Ammon's horn (tissue), 1 donor: ENCODE data around the gene NCOR1.
"Not testable (repeated sequence)": the region's sequence is repeated elsewhere in the genome, so short reads cannot be mapped to it uniquely, and the experiment has no call there.

ENCODE experiments used
- DNase-seq: peaks from one replicate; pipeline ENCODE4 v3.0.0-alpha.2; 2016; ENCODE audit warnings: low spot score

NCOR1 gene

DNA sequence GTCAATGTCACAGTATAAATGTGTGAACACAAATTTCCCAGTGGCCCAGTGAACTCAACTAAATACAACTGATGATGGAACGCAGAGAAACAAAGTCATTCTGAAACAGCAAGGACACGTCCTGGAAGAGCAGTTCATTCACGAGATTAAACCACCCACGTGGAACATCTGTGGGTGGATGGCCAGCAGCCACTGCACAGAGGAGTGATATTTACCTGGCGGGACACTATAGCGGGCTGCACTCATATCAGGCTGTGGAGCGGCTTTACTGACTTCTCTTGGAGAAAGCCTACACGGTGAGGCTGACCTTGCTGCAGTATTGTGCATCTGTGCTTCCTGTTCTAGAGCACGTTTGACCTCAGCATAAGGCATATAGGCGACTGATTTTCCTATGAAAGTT, 128.4 kb downstream of the NCOR1 start:
- no peak for DNase-seq

DNA sequence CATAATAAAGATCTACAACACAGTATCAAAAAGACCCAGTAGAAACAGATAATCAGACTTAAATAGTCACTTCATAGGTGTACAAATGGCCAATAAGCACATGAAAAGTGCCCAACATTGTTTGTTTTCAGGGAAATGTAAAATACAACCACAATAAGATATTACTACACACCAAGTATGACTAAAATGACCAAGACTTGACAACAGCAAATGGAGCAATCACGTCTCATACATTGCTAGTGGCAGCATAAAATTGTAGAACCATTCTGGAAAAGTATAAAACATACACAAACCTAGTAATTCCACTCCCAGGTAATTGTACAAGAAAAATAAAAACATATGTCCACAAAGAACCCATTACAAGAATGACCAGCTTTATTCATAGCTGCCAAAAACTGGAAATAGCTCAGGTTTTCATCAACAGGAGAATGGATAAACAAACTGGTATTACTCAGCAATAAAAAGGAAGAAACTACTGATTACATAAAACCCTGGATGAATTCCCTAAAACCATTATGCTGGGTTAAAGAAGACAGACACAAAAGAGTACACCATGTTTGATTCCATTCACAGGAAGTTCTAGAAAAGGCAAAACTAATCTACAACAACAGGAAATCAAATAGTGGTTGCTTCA, 130.2 kb downstream of the NCOR1 start:
- no peak for DNase-seq

DNA sequence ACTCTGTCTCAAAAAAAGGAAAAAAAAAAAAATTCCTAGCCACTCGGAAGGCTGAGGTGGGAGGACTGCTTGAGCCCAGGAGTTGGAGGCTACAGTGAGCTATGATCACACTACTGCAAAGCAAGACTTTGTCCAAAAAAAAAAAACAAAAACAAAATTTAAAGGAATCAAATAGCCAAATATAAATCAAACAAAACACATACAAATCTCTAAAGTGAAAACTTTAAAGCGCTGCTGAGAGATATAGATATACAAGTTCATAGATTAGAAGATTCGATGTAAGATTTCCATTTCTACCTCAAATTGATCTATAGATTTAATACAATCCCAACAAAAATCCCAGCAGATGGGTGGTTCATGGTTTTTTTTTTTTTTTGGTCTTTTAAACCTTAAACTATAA, 132.1 kb downstream of the NCOR1 start:
- no peak for DNase-seq

DNA sequence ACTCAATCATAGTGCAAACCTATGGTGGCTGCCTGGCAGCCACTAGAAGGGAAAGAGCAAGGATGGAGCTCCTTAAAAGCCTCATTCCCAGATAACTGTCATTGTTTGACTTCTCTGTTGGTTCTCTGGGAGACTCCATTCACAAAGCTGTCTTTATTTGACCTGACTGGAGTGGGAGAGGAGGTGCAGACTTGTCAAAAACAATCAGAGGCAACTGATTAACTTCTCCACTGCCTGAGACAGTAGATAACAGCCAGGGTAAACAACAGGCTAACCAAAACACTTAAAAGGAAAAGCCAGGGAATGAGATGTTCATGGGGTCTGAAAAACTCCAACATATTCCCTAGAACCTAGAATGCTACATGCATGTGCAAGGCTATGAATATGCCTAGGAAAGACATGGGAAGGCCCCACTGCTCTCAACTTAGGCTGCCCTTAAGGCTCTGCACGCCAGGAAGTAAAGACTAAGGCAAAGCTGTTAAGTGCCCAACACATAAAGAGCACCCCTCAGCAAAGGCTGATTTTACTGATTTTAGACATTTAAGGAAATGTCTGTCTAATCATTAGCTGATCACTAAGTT, 133.7 kb downstream of the NCOR1 start:
- no peak for DNase-seq

DNA sequence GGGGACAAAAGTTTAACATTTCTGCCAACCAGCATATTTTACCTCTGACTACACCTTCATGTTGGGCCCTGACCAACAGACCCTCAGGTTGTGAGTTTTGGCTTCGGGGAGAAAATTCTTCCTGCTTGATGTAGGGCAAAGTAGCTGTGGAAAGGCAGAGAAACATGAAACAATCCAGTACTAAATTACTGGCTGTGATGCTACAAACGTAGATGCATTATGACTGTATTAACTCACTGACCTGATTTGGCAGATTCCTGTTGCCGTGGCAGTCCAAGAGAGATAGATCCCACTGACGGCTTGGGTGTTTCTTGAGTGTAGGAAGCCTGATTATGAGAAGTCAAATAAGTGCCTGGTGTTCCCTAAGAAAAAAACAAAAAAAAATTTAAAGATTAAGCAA, 135.0 kb downstream of the NCOR1 start:
- DNase-seq = no peak

DNA sequence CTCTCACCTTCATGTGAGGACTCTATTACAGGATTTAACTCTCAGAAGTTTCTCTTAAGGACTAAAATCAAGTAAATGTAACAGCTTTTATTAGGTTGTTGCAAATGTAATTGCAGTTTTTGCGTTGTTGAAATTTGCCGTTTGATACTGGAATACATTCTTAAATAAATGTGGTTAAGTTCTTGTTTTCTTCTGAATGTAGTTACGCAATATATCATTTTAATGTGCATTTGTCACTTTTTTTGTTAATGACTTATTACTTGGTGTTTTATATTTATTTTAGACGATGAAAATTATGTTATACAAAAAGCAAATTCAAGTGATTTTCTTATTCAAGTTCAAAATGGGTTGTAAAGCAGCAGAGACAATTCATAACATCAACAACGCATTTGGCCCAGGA, 139.4 kb downstream of the NCOR1 start:
- no peak for DNase-seq

DNA sequence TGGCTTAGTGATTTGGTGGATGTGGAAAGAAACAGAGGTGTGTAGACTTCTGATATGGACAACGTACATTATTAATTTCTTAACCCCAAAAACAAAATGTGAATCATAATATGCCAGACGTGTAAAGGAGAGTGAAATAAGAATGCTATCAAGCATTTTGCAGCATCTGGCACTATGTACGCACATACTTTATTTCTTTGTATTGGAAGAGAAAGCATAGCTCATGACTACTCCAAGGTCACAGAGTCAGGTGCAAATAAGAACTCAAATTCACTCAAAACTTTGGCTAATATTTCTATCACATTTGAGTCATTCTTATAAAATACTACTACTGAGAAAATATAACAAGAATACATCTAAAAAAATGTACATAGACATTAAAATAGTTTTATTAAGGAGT, 140.9 kb downstream of the NCOR1 start:
- no peak for DNase-seq

DNA sequence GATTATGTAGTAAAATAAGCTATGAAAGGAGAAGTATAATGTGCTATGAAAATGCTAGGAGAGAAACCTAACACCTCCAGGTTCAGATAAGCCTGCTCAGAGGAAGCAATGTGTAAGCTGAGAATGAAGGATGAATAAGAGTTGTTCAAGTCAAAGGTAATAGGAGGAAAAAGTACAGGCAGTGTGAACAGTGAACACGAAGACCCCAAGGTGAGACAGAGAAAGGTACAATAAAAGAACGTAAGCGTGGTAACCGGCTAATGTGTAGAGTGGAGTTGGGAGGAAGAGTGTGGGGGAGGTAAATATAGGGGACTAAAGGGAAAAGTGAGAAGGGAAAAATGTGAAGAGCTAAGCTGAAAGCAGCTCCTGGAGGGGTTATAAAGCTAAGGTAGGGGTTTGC, 141.5 kb downstream of the NCOR1 start:
- DNase-seq = no peak

DNA sequence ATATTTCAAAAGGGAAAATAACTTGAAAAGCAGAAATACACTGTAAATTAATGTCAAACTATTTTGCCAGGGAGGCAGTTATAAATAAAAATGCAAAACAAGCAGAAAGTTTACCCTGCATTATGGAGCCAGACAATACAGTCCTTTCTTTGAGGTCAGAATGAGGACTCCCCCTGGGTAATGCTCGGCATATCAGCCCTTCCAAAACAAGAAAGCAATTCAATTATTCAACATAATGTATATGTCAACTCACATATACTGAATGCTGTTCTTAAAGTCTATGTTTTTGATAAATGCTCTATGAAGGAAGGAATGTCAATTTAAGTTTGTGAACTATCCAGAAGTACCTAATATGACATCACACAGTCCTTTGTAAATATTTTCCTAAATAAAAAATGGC, 143.3 kb downstream of the NCOR1 start:
- no peak for DNase-seq

DNA sequence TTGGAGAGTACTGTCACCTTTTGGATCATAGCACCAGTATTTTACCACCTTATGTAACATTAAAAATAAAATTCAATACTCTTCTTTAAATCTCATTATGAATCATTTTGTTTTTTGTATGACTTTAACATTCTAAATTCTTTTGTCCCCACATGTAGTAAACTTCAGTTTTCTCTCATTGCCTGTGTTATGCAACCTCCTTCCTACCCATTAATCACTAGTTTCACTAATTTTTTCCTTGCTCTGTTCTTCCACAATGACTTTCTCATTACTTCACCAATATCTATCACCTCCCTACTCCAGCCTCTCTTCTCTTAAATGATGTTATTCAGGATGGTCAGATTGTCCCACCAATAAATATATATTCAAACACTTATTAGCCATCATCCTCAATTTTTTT, 147.0 kb downstream of the NCOR1 start:
- DNase-seq = no peak

DNA sequence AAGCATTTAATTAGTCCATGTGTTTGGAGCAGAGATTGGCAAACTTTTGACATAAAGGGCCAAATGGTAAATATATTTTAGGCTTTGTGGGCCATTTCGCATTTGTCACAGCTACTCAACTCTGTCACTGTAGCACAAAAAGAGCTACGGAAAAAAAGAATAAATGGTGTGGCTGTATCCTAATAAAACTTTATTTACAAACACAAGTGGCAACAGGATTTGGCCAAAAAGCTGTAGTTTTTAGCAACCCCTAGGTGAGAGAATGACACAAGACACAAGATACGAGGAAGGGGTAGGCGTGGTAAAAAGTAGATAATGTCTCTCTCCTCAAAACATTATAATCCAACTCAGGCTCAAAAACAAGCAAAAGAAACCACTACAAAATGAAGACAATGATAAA, 149.2 kb downstream of the NCOR1 start:
- DNase-seq = no peak

DNA sequence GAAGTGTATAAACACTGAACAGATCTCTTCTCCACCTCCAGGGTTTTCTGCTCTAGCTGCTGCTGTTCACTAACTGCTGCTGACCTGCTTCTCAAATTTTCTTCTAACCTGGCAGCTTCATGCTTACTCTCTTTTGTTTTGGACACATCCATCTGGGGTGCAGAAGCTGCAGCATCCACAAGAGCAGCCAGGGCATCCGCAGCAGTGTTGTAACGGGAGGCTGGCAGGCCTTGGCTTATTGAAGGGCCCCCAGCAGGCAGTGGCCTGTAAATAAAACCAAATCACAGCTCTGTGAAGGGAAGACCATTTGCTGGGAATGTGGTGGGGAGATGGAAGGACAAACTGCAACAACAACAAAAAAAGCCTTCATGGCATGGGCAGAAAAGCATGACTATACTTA, 153.7 kb downstream of the NCOR1 start:
- no peak for DNase-seq

DNA sequence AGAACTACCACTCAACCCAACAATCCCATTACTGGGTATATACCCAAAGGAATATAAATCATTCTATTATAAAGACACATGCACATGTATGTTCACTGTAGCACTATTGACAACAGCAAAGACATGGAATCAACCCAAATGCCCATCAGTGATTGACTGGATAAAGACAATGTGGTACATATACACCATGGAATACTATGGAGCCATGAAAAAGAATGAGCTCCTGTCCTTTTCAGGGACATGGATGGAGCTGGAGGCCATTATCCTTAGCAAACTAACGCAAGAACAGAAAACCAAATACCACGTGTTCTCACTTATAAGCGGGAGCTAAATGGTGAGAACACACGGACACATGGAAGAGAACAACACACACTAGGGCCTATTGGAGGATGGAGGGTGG, 160.2 kb downstream of the NCOR1 start:
- not testable (repeated sequence) for DNase-seq

DNA sequence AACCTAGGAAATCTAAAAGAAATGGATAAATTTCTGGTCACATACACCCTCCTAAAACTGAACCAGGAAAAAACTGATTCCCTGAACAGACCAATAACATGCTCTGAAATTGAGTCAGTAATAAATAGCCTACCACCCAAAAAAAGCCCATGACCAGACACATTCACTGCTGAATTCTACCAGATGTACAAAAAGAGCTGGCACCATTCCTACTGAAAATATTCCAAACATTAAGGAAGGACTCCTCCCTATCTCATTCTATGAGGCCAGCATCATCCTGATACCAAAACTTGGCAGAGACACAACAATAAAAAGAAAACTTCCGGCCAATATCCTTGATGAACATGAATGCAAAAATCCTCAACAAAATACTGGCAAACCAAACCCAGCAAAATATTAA, 162.8 kb downstream of the NCOR1 start:
- DNase-seq = no peak

DNA sequence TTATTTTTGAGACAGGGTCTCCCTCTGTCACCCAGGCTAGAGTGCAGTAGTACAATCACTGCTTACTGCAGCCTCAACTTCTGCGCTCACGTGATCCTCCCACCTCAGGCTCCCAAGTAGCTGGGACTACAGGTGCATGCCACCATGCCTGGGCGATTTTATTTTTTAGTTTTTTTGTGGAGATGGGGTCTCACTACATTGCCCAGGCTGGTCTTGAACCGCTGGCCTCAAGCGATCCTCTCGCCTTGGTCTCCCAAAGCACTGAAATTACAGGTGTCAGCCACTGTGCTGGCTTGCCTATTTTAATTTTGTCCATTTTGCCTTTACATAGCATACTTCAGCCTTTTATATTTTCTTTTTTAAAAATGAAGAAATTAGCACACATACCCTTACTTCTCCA, 164.5 kb downstream of the NCOR1 start:
- no peak for DNase-seq

DNA sequence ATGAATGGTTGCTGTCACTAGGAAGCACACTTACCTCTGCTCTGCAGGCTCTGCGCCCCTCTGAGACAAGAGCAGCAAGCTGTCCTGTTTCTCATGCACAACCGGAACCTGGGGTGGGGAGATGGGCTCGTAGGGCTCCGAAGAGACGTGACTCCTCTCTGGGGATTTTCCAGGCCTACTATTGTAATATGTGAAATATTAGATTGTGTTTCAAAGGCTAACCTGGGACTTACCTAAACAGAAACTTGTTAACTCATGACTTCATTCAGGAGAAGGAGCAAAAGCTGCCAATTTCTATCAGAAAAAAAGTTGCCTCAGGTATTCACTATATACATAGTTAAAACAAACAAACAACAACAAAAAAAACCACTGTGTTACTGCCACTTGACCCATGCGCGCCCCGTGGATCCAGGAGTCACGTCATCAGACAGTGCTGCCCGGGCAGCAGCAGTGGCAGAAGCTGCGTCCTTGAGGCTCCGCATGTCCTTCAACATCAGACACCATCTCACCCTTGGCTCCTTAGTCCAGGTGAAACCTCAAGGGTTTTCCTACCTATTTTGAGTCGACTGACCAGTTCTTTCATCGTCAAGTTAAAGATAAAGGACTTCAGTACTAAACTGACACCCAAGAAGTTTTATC, 166.4 kb downstream of the NCOR1 start:
- no peak for DNase-seq

DNA sequence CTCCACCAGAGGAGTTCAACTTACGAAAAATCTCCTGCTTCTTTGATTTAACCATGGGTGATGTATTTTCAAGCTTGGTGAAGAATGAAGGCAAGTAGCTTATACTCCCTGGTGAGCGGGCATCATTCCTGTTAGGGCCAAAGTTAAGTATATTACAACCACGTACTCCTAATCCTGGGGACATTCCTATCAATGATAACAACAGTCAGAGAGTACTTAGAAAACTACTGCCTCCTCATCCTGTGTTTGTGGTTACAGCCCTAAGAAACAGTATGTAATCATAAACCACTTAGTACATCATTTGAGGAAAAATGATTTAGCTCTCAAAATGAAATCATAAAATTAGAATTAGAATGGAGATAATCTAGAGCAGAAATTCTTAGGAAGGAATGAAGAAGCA, 168.4 kb downstream of the NCOR1 start:
- DNase-seq = no peak

DNA sequence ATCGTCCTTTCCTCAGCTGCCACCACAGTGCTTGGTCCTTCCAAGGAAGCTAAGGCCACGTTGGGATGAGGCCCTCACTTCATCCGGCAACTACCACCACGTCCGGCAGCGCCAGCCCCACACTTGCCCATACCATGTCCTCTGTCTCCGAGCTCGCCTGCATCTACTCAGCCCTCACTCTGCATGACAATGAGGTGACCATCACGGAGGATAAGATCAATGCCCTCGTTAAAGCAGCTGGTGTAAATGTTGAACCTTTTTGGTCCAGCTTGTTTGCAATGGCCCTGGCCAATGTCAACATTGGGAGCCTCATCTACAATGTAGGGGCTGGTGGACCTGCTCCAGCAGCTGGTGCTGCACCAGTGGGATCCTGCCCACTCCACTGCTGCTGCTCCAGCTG, 170.8 kb downstream of the NCOR1 start:
- DNase-seq = no peak

DNA sequence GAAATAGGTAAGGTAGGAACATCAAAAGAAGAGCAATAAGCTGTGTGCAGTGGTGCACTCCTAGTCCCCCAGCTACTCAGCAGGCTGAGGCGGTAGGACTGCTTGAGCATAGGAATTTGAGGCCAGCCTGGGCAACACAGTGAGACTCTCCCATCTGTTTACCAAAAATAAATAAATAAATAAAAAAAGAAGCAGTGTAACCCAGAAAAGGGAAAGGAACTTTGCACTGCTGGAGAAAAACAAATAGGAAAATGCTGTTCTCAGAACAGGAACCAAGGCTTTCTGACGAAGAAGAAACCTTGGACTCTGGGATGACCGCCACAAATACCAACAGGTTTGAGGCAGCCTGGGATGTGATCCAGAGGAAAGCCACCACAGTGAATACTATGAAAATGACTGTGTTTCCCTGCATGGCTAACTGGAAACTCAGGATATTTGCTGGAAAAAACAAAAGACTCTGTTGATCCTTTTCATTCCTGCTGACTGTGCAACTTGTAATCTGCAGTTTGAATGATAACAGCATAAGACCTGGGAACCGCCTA, 174.6 kb downstream of the NCOR1 start:
- peak; percentile 62 for DNase-seq

DNA sequence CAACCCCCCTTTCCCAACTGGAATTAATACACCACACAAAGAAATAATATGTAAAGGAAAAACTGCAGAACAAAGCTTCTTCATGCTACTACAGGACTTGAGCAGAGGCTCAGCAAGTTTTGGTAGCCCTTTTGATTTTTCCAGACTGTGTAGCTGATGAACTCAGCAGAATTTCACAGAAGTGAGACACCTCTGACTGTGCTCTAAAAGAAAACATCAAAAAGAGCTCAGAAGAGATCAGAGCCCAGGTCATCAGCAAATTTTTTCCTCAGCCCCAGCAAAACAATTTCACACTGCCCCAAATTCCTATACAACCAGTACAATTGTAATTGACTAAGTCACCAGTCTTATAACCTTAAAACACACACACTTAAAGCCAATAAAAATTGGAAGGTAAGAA, 177.7 kb downstream of the NCOR1 start:
- no peak for DNase-seq

DNA sequence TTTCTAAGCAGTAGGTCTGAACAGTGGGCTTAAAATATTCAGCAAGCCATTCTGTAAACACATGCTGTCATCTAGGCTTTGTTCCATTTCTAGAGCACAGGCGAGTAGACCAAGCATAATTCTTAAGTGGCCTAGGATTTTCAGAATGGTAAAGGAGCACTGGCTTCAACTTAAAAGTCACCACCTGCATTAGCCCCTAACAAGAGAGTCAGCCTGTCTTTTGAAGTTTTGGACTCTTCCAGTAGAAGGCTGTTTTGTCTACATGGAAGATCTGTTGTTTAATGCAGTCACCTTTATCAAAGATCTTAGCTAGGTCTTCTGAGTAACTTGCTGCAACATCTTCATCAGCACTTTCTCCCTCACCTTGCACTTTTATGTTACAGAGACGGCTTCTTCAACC, 179.1 kb downstream of the NCOR1 start:
- no peak for DNase-seq

DNA sequence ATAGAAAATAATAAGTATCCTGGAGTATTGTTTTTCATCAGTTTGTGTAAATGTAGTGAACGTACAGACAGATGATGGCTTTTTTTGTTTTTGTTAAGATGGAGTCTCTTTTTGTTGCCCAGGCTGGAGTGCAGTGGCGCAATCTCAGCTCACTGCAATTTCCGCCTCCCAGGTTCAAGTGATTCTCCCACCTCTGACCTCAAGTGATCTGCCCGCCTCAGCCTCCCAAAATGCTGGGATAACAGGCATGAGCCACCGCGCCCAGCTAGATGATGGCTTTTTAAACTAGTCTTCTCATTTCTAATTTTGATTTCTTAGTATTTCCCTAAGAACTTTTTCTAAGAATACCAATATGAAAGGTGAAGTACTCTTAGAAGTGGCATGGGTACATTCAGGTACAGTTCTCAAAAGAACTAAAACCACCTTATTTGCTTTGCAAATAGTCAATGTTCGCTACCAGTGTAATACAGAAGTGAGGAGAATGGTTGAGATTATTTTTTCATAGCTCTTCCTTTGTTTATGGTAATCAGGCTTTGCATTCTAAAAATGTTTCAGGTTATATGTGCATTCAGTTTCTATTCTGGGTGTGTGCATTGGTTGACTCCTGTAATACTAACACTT, 181.5 kb downstream of the NCOR1 start:
- DNase-seq = no peak
